GM12878 (cell line): ENCODE data around the gene BORCS6. TPM values are rescaled to one million over a fixed set of nuclear protein-coding genes. Genes with fewer than 3 reads are reported as not detected.

ENCODE experiments used
- ATAC-seq: fragments of 200-7000 bp; cut with Tn5 transposase; 3 replicates; pipeline ENCODE4 v1.9.1; 2020; ENCODE audit warnings: mild to moderate bottlenecking, moderate library complexity
- BruUV-seq: library from RNA; stranded (reverse); fragments of 400-500 nt; replicated peaks from 2 replicates; lab custom pipeline; 2021; lab: Mats Ljungman, UMichigan
- CTCF ChIA-PET: fragments of 300-600 bp; sonication (Branson Sonifier 250); formaldehyde crosslinking; extraction: SDS; loops from one replicate; lab custom pipeline; 2021; ENCODE audit warnings: inconsistent platforms; lab: Yijun Ruan, JAX
- POLR2A ChIA-PET: fragments of 350-600 bp; formaldehyde crosslinking; extraction: SDS; loops from one replicate; lab custom pipeline; 2021; ENCODE audit warnings: inconsistent platforms; lab: Charles Lee
- RAD21 ChIA-PET: fragments of 300-600 bp; sonication (Branson Sonifier 250); formaldehyde crosslinking; loops from one replicate; lab custom pipeline; 2023; ENCODE audit warnings: antibody characterized with exemption; ENCODE audit not compliant: unreplicated experiment; lab: Charles Lee
- SMC1A ChIA-PET: fragments of 300-600 bp; sonication (Branson Sonifier 250); formaldehyde crosslinking; loops from one replicate; lab custom pipeline; 2023; ENCODE audit not compliant: unreplicated experiment, uncharacterized antibody; lab: Charles Lee
- DNase-seq: peaks from one replicate; pipeline ENCODE4 v3.0.0-alpha.2; 2011; ENCODE audit warnings: low read depth, low spot score
- FAIRE-seq: peaks from 3 replicates; lab custom pipeline; 2011; peaks lifted over from hg19 to GRCh38; lab: Jason Lieb, UNC
- H2AFZ ChIP-seq: 2 replicates; pipeline ENCODE4 v1.6.0; 2011; ENCODE audit warnings: low read depth, low read length, control low read depth; ENCODE audit not compliant: control insufficient read depth
- H3K27ac ChIP-seq: 2 replicates; pipeline ENCODE4 v1.5.1; 2011; ENCODE audit warnings: control low read depth; ENCODE audit not compliant: control insufficient read depth, insufficient read depth
- H3K27me3 ChIP-seq, 2 experiments: replicated peaks in 1 of 2; 2 replicates each; pipeline versions ENCODE4 v1.6.0 to v1.6.1; 2011; ENCODE audit warnings: low read length in 1 of 2; ENCODE audit not compliant: control insufficient read depth in 2 of 2, insufficient read depth in 2 of 2
- H3K36me3 ChIP-seq, 2 experiments: 2 replicates each; pipeline ENCODE4 v1.5.1; 2011; ENCODE audit warnings: low read length in 1 of 2; ENCODE audit not compliant: control insufficient read depth in 2 of 2, insufficient read depth in 2 of 2
- H3K4me1 ChIP-seq: 2 replicates; pipeline ENCODE4 v1.6.1; 2011; ENCODE audit warnings: mild to moderate bottlenecking, low read length, moderate library complexity, mixed read lengths; ENCODE audit not compliant: control insufficient read depth, insufficient read depth
- H3K4me2 ChIP-seq: 2 replicates; pipeline ENCODE4 v1.6.0; 2011; ENCODE audit warnings: control low read depth; ENCODE audit not compliant: control insufficient read depth, insufficient read depth
- H3K4me3 ChIP-seq: fragments of 200-600 bp; sonication (generic); 2 replicates; pipeline ENCODE4 v1.5.1; 2016
- H3K79me2 ChIP-seq: 2 replicates; pipeline ENCODE4 v1.6.0; 2011; ENCODE audit warnings: low read length; ENCODE audit not compliant: control insufficient read depth, insufficient read depth
- H3K9ac ChIP-seq: 2 replicates; pipeline ENCODE4 v1.8.0; 2011; ENCODE audit warnings: low read length, control low read depth, mixed read lengths; ENCODE audit not compliant: control insufficient read depth, insufficient read depth
- H3K9me3 ChIP-seq: replicated peaks from 3 replicates; pipeline ENCODE4 v1.5.1; 2011; ENCODE audit warnings: mild to moderate bottlenecking, low read length; ENCODE audit not compliant: control insufficient read depth, insufficient read depth
- H4K20me1 ChIP-seq: 2 replicates; pipeline ENCODE4 v1.6.0; 2011; ENCODE audit not compliant: control insufficient read depth, insufficient read depth
- BHLHE40 ChIP-seq, 2 experiments: fragments of 450-650 bp in 1 of 2; IDR thresholded peaks; 2 replicates each; pipeline ENCODE4 v1.6.1; 2011 to 2017; ENCODE audit warnings: low read depth in 2 of 2, borderline replicate concordance in 1 of 2, improper control_type of control experiment in 1 of 2, low read length in 1 of 2, mild to moderate bottlenecking in 1 of 2
- DPF2 ChIP-seq: fragments of 450-650 bp; IDR thresholded peaks from 2 replicates; pipeline ENCODE4 v1.6.1; 2017; ENCODE audit warnings: mild to moderate bottlenecking
- E2F8 ChIP-seq: fragments of 450-650 bp; IDR thresholded peaks from 2 replicates; pipeline ENCODE4 v1.6.1; 2018; ENCODE audit warnings: mild to moderate bottlenecking, low read depth, moderate library complexity; ENCODE audit not compliant: partially characterized antibody
- EP300 ChIP-seq, 2 experiments: fragments of 150-350 bp in 1 of 2; IDR thresholded peaks; 2 replicates each; pipeline ENCODE4 v1.6.1; 2011 to 2012; ENCODE audit warnings: low read depth in 2 of 2, low read length in 2 of 2, borderline replicate concordance in 1 of 2, improper control_type of control experiment in 1 of 2, inconsistent platforms in 1 of 2; ENCODE audit not compliant: control insufficient read depth in 1 of 2
- RAD21 ChIP-seq: IDR thresholded peaks from 2 replicates; pipeline ENCODE4 v1.6.1; 2011; ENCODE audit warnings: mild to moderate bottlenecking, low read depth, low read length, moderate library complexity; ENCODE audit not compliant: insufficient read depth
- RAD51 ChIP-seq: fragments of 450-650 bp; IDR thresholded peaks from 2 replicates; pipeline ENCODE4 v1.6.1; 2016; ENCODE audit warnings: moderate library complexity, mild to moderate bottlenecking, inconsistent platforms
- RB1 ChIP-seq: fragments of 450-650 bp; formaldehyde crosslinking; IDR thresholded peaks from 2 replicates; pipeline ENCODE4 v1.6.1; 2017; ENCODE audit warnings: mild to moderate bottlenecking, borderline replicate concordance
- RELA ChIP-seq: fragments of 450-650 bp; IDR thresholded peaks from 2 replicates; pipeline ENCODE4 v1.8.0; 2014; ENCODE audit warnings: borderline replicate concordance; ENCODE audit not compliant: partially characterized antibody
- SUZ12 ChIP-seq: fragments of 200-600 bp; sonication (generic); IDR thresholded peaks from one replicate; pipeline ENCODE4 v1.6.1; 2018; ENCODE audit warnings: antibody characterized with exemption, mild to moderate bottlenecking; ENCODE audit not compliant: unreplicated experiment
- WGBS: methylation state at CpG from one replicate; pipeline ENCODE4 v1.1.6; 2016; ENCODE audit warnings: low lambda C conversion rate; ENCODE audit not compliant: insufficient replicate concordance, insufficient coverage; ENCODE audit errors: missing lambda C conversion rate; 5-methylcytosine and 5-hydroxymethylcytosine counted together
- in situ Hi-C: fragments of 300-500 bp; cut with MboI; formaldehyde crosslinking; loops from 9 replicates; pipeline ENCODE4 v1.14.3; 2018; ENCODE audit warnings: mixed read lengths
- intact Hi-C: fragments of 100-400 bp; cut with micrococcal nuclease; formaldehyde crosslinking; loops from one replicate; pipeline ENCODE4 v1.14.2; 2022; ENCODE audit not compliant: unreplicated experiment
- polyA plus RNA-seq, 11 experiments: library from polyadenylated mRNA; depleted of rRNA in 4 of 11; unstranded in 6 of 11; stranded (reverse) in 5 of 11; fragments of >200 nt; fragmentation: Nextera tagmentation in 4 of 11; fragmentation: Illumina TruSeq in 1 of 11; extraction: Ambion mirVana in 4 of 11; extraction: Trizol in 1 of 11; gene quantifications; 1 replicate in 1 of 11; 2 replicates in 10 of 11; pipeline versions ENCODE4 v1.2.1 to v1.2.3, GENCODE V29; 2011 to 2016; ENCODE audit warnings: inconsistent platforms in 2 of 11, missing spikeins in 2 of 11, low read depth in 1 of 11
- total RNA-seq, 4 experiments: library from RNA; depleted of rRNA in 3 of 4; stranded (reverse); fragments of >200 nt in 3 of 4; fragmentation: Illumina TruSeq in 1 of 4; extraction: Trizol in 1 of 4; gene quantifications; 2 replicates each; pipeline versions ENCODE4 v1.2.1 to v1.2.3, GENCODE V29; 2013 to 2021
- TF ChIP-seq, protein P1 (sequence below): IDR thresholded peaks from 2 replicates; pipeline ENCODE4 v1.6.1; 2012; ENCODE audit warnings: improper control_type of control experiment, low read depth, low read length; ENCODE audit not compliant: insufficient replicate concordance
- TF ChIP-seq, protein P2 (sequence below): fragments of 450-650 bp; IDR thresholded peaks from 2 replicates; pipeline ENCODE4 v1.6.1; 2016; ENCODE audit warnings: mild to moderate bottlenecking

BORCS6 gene
- total and polyA plus RNA-seq, 10 of the 15 experiments (the other 5 are each of a cell fraction or from before 2014, with no cell fraction given): 0.37 to 14.1 (median 6.7) TPM

DNA sequence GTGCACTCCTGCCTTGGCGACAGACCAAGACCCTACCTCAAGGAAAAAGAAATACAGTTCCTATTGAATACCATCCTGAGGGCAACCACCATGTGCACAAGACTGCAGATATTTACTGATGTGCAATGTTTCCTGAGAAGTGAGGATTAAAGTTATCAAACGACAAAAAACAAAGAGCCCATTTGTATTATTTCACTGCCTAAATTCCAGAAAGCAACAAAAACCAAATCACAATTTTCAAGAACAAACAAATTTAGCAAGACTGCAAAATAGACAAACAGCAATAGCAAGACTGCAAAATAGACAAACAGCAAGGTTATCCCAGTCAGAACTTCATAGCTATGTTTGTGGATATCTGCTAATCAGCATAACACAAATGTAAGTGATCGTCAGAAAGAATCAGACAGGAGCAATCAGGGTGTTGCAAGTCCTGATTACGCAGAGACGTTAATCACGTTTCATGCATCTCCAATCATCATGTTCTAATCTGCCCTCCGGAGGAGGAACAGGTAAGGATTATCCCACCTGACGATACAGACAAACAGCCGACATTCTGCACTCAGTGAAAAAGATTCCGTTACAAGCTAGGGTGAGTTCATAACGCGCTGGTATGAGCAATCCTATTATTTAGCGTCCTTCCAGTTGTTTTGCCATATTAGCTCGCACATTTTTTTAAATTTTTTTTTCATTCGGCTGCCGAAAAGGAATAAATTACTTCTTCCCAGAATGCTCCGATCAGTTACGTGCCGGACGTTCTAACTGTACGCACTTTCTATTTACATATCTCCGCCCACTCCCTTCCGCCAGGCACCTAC, 16.7 kb downstream of the BORCS6 start:
- Histone ChIP-seq H3K27ac (peak overlapping the region; percentile 99), H3K9me3 (no peaks in the 10 kb centered on the region), H3K79me2 (peaks cover 3% of the 10 kb centered on the region; the same call in 1 of the 2 replicates), H4K20me1 (no peaks in the 10 kb centered on the region), H3K4me3 (peak overlapping the region; percentile 65), H3K9ac (peak overlapping the region; percentile 88), H2AFZ (peak overlapping the region; percentile 89), H3K4me2 (peak overlapping the region; percentile 99), H3K27me3 (no peaks in the 10 kb centered on the region), H3K4me1 (peaks cover 14% of the 10 kb centered on the region), H3K36me3 (no peaks in the 10 kb centered on the region)
- WGBS: under 1% methylated on average over 23 of the region's 23 CpGs
- ATAC-seq: peak; percentile 86
- ChIA-PET POLR2A (interaction anchor here (0.6 to 2.4 kb wide), 20 partner anchors 9 to 392 kb away, joined by 3 to 31 read pairs (median 6); partner anchors contain the start of genes BORCS6, CTC1, HES7 and RANGRF), CTCF (interaction anchor here (0.9 to 2.0 kb wide), 9 partner anchors 9 to 128 kb away, joined by 3 to 10 read pairs (median 5); no protein-coding TSS in a partner anchor), RAD21 (interaction anchor here (0.6 to 1.9 kb wide), 14 partner anchors 9 to 75 kb away, joined by 3 to 12 read pairs (median 6); partner anchors contain the start of genes BORCS6, CTC1 and PFAS), SMC1A (interaction anchor here (0.9 to 1.9 kb wide), 12 partner anchors 9 to 74 kb away, joined by 3 to 7 read pairs (median 5); partner anchors contain the start of genes AURKB and CTC1)
- in situ Hi-C loops: no loop called here
- intact Hi-C loops: loop anchor here (1.0 to 5.0 kb wide), 3 partner anchors 35 to 54 kb away; no protein-coding TSS in a partner anchor
- BruUV-seq: TSS peak; percentile 100
- FAIRE-seq: peak; percentile 94
- DNase-seq: peak; percentile 98
- TF ChIP-seq RELA (peak; percentile 65), E2F8 (peak; percentile 63), RB1 (peak; percentile 75; the same call in 1 of the 2 replicates), BHLHE40 (IDR thresholded peaks at IDR 0.05; ENCODE audit: borderline replicate concordance in 1 of 2, low read depth in 2 of 2, low read length in 1 of 2) (peak; percentile 85 to 95), RAD21 (no peak), SUZ12 (no peak), EP300 (IDR thresholded peaks at IDR 0.05; ENCODE audit: borderline replicate concordance in 1 of 2, control insufficient read depth in 1 of 2, low read depth in 2 of 2, low read length in 2 of 2) (peak in 1 of 2 experiments; percentile 59; a peak in 2 of 4 replicates), DPF2 (0 out of 2 replicates have a peak, but pooled peaks have one; percentile 70), RAD51 (peak; percentile 77)
- TF ChIP-seq, protein P1, sequence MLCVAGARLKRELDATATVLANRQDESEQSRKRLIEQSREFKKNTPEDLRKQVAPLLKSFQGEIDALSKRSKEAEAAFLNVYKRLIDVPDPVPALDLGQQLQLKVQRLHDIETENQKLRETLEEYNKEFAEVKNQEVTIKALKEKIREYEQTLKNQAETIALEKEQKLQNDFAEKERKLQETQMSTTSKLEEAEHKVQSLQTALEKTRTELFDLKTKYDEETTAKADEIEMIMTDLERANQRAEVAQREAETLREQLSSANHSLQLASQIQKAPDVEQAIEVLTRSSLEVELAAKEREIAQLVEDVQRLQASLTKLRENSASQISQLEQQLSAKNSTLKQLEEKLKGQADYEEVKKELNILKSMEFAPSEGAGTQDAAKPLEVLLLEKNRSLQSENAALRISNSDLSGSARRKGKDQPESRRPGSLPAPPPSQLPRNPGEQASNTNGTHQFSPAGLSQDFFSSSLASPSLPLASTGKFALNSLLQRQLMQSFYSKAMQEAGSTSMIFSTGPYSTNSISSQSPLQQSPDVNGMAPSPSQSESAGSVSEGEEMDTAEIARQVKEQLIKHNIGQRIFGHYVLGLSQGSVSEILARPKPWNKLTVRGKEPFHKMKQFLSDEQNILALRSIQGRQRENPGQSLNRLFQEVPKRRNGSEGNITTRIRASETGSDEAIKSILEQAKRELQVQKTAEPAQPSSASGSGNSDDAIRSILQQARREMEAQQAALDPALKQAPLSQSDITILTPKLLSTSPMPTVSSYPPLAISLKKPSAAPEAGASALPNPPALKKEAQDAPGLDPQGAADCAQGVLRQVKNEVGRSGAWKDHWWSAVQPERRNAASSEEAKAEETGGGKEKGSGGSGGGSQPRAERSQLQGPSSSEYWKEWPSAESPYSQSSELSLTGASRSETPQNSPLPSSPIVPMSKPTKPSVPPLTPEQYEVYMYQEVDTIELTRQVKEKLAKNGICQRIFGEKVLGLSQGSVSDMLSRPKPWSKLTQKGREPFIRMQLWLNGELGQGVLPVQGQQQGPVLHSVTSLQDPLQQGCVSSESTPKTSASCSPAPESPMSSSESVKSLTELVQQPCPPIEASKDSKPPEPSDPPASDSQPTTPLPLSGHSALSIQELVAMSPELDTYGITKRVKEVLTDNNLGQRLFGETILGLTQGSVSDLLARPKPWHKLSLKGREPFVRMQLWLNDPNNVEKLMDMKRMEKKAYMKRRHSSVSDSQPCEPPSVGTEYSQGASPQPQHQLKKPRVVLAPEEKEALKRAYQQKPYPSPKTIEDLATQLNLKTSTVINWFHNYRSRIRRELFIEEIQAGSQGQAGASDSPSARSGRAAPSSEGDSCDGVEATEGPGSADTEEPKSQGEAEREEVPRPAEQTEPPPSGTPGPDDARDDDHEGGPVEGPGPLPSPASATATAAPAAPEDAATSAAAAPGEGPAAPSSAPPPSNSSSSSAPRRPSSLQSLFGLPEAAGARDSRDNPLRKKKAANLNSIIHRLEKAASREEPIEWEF: peak; percentile 61
- TF ChIP-seq, protein P2, sequence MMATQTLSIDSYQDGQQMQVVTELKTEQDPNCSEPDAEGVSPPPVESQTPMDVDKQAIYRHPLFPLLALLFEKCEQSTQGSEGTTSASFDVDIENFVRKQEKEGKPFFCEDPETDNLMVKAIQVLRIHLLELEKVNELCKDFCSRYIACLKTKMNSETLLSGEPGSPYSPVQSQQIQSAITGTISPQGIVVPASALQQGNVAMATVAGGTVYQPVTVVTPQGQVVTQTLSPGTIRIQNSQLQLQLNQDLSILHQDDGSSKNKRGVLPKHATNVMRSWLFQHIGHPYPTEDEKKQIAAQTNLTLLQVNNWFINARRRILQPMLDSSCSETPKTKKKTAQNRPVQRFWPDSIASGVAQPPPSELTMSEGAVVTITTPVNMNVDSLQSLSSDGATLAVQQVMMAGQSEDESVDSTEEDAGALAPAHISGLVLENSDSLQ: peak; percentile 70
